Ascending aorta (tissue), 2 donors: Measurements from ENCODE around the gene HTT-AS. TPM values are rescaled to one million over a fixed set of nuclear protein-coding genes. Genes with fewer than 3 reads are reported as not detected.

Source experiments
- DNase-seq, 2 donors: peaks; one replicate each; pipeline ENCODE4 v3.0.0-alpha.2; 2019; ENCODE audit warnings: low spot score in 2 of 2
- H3K27ac ChIP-seq, 2 donors: fragments of 200-600 bp; sonication (generic); one replicate each; pipeline ENCODE4 v1.5.1; 2016 to 2017; ENCODE audit warnings: mild to moderate bottlenecking in 1 of 2
- H3K27me3 ChIP-seq: fragments of 200-600 bp; sonication (generic); one replicate; pipeline ENCODE4 v1.5.1; 2017
- H3K36me3 ChIP-seq, 2 donors: fragments of 200-600 bp; sonication (generic); one replicate each; pipeline ENCODE4 v1.5.1; 2016
- H3K4me1 ChIP-seq, 2 donors: fragments of 200-600 bp; sonication (generic); one replicate each; pipeline ENCODE4 v1.5.1; 2016 to 2017; ENCODE audit warnings: mild to moderate bottlenecking in 1 of 2
- H3K4me3 ChIP-seq, 2 donors: fragments of 200-600 bp; sonication (generic); one replicate each; pipeline ENCODE4 v1.5.1; 2016 to 2017; ENCODE audit warnings: mild to moderate bottlenecking in 1 of 2
- H3K9me3 ChIP-seq, 2 donors: fragments of 200-600 bp; sonication (generic); one replicate each; pipeline ENCODE4 v1.5.1; 2016
- CTCF ChIP-seq, 3 experiments: fragments of 200-600 bp in 2 of 3; fragments of 450-650 bp in 1 of 3; sonication (generic) in 2 of 3; IDR thresholded peaks; one replicate each; pipeline ENCODE4 v1.5.1; 2016 to 2019; ENCODE audit warnings: antibody characterized with exemption in 3 of 3, mild to moderate bottlenecking in 1 of 3, moderate library complexity in 1 of 3
- intact Hi-C: fragments of 100-400 bp; cut with DNase I; formaldehyde crosslinking; loops from one replicate; pipeline ENCODE4 v1.15.1; 2023
- total RNA-seq: library from RNA; depleted of rRNA; stranded (reverse); fragments of >200 nt; gene quantifications from one replicate; pipeline ENCODE4 v1.1.0, GENCODE V29; 2016

HTT-AS gene
- not detected for total RNA-seq

GRCh38 chr4:3074078-3074845, at the start of gene HTT-AS, which contains the start of gene HTT:
HTT-AS (minus strand) TSS chr4:3074538.
HTT (plus strand) TSS chr4:3074681; CDS start chr4:3074826, 145 bp downstream.
- Histone ChIP-seq H3K4me3 (peak within 1 kb of the TSS; percentile 95 to 99), H3K4me1 (peaks cover 12 to 14% of the 10 kb centered on the region in 2 donors)
- intact Hi-C loops: loop anchor here (1.0 to 10.0 kb wide), 9 partner anchors 111 to 1219 kb away; partner anchors contain the start of genes CFAP99, FAM193A, GRK4 and HAUS3

GRCh38 chr4:3123181-3123671, 48.9 kb upstream of the HTT-AS start:
- Histone ChIP-seq H3K36me3 (peaks cover 31 to 55% of the 10 kb centered on the region in 2 donors), H3K4me1 (no peaks in the 10 kb centered on the region), H3K27me3 (no peaks in the 10 kb centered on the region), H3K27ac (no peak overlapping the region), H3K9me3 (no peaks in the 10 kb centered on the region), H3K4me3 (no peak overlapping the region)
- intact Hi-C loops: no loop called here
- DNase-seq: no peak
- TF ChIP-seq CTCF (IDR thresholded peaks at IDR 0.05): no peak

More at GRCh38 chr4:3074078-3074845, at the start of gene HTT-AS, which contains the start of gene HTT:
- peak; percentile 80 to 97 for DNase-seq
- TF ChIP-seq CTCF (IDR thresholded peaks at IDR 0.05): no peak
- Histone ChIP-seq H3K36me3 (no peaks in the 10 kb centered on the region), H3K27ac (peak within 1 kb of the TSS; percentile 86 to 98), H3K9me3 (no peaks in the 10 kb centered on the region), H3K27me3 (no peaks in the 10 kb centered on the region)

GRCh38 chr4:3122081-3122563, 47.8 kb upstream of the HTT-AS start:
- H3K27ac ChIP-seq: peak overlapping the region; percentile 17 to 44
- H3K36me3 ChIP-seq: peaks cover 26 to 51% of the 10 kb centered on the region in 2 donors
- no peaks in the 10 kb centered on the region for H3K4me1 ChIP-seq
- intact Hi-C loops: no loop called here
- no peaks in the 10 kb centered on the region for H3K9me3 ChIP-seq
- no peaks in the 10 kb centered on the region for H3K27me3 ChIP-seq
- no peak for DNase-seq
- H3K4me3 ChIP-seq: no peak overlapping the region
- no peak for TF ChIP-seq CTCF (IDR thresholded peaks at IDR 0.05)

- intact Hi-C loops: no loop called here
- H3K36me3 ChIP-seq: peaks cover 26 to 47% of the 10 kb centered on the region in 2 donors
- no peak overlapping the region for H3K4me3 ChIP-seq
- no peak for DNase-seq
- H3K4me1 ChIP-seq: no peaks in the 10 kb centered on the region
- no peak overlapping the region for H3K27ac ChIP-seq
- H3K27me3 ChIP-seq: no peaks in the 10 kb centered on the region
- no peak for TF ChIP-seq CTCF (IDR thresholded peaks at IDR 0.05)
- H3K9me3 ChIP-seq: no peaks in the 10 kb centered on the region
Observed at GRCh38 chr4:3121596-3121995, 47.3 kb upstream of the HTT-AS start.

- intact Hi-C loops: no loop called here
Observed at GRCh38 chr4:3121110-3121509, 46.8 kb upstream of the HTT-AS start.

More at GRCh38 chr4:3121110-3121509, 46.8 kb upstream of the HTT-AS start:
- Histone ChIP-seq H3K4me3 (no peak overlapping the region), H3K27me3 (no peaks in the 10 kb centered on the region), H3K4me1 (no peaks in the 10 kb centered on the region), H3K9me3 (no peaks in the 10 kb centered on the region), H3K27ac (no peak overlapping the region), H3K36me3 (peaks cover 28 to 49% of the 10 kb centered on the region in 2 donors)
- TF ChIP-seq CTCF (IDR thresholded peaks at IDR 0.05): no peak
- DNase-seq: no peak
